Endothelial cell of umbilical vein (primary cell): ENCODE measurements around the gene SH3GL3. TPM values are rescaled to one million over a fixed set of nuclear protein-coding genes. Genes with fewer than 3 reads are reported as not detected.

Experiments
- BruUV-seq: library from RNA; stranded (reverse); fragments of 400-500 nt; replicated peaks from 2 replicates; lab custom pipeline; 2021; lab: Mats Ljungman, UMichigan
- CTCF ChIA-PET: fragments of 300-600, 350-600 bp; sonication (Branson Sonifier 250); formaldehyde crosslinking; loops from one replicate; lab custom pipeline; 2021; ENCODE audit warnings: antibody characterized with exemption, inconsistent platforms; lab: Charles Lee
- POLR2A ChIA-PET: fragments of 300-600, 350-600 bp; sonication (Branson Sonifier 250); formaldehyde crosslinking; loops from one replicate; lab custom pipeline; 2021; ENCODE audit warnings: antibody characterized with exemption, inconsistent platforms; lab: Charles Lee
- DNase-seq: peaks from one replicate; pipeline ENCODE4 v3.0.0-alpha.2; 2011; ENCODE audit warnings: low read depth, low spot score
- FAIRE-seq: peaks from 2 replicates; lab custom pipeline; 2011; peaks lifted over from hg19 to GRCh38; lab: Jason Lieb, UNC
- H2AFZ ChIP-seq: 2 replicates; pipeline ENCODE4 v1.6.0; 2012; ENCODE audit warnings: low read depth, low read length, control low read depth, inconsistent platforms
- H3K27ac ChIP-seq: 2 replicates; pipeline ENCODE4 v1.5.1; 2011; ENCODE audit warnings: low read depth, mild to moderate bottlenecking, control low read depth, low read length, moderate library complexity; ENCODE audit not compliant: insufficient read depth
- H3K27me3 ChIP-seq, 2 experiments: 2 replicates each; pipeline versions ENCODE4 v1.6.0 to v1.6.1; 2011; ENCODE audit warnings: low read length in 2 of 2, mixed read lengths in 1 of 2; ENCODE audit not compliant: control insufficient read depth in 2 of 2, insufficient read depth in 2 of 2
- H3K36me3 ChIP-seq, 2 experiments: 2 replicates in 1 of 2; 3 replicates in 1 of 2; pipeline ENCODE4 v1.5.1; 2011; ENCODE audit warnings: low read length in 2 of 2, mild to moderate bottlenecking in 1 of 2, moderate library complexity in 1 of 2; ENCODE audit not compliant: control insufficient read depth in 2 of 2, insufficient read depth in 2 of 2; ENCODE audit errors: extremely low read depth in 1 of 2
- H3K4me1 ChIP-seq: 3 replicates; pipeline ENCODE4 v1.5.1; 2011; ENCODE audit warnings: mild to moderate bottlenecking, low read length; ENCODE audit not compliant: control insufficient read depth, insufficient read depth; ENCODE audit errors: extremely low read depth
- H3K4me2 ChIP-seq: 2 replicates; pipeline ENCODE4 v1.6.1; 2011; ENCODE audit warnings: low read length, control low read depth, mixed read lengths; ENCODE audit not compliant: insufficient read depth
- H3K4me3 ChIP-seq, 3 experiments: fragments of 200-600 bp in 1 of 3; sonication (generic), shearing (Covaris generic) in 1 of 3; replicated peaks in 1 of 3; 2 replicates each; pipeline ENCODE4 v1.5.1; 2011 to 2016; ENCODE audit warnings: control low read depth in 3 of 3, low read length in 3 of 3, mild to moderate bottlenecking in 2 of 3, inconsistent platforms in 1 of 3, low read depth in 1 of 3, moderate library complexity in 1 of 3; ENCODE audit not compliant: insufficient read depth in 1 of 3
- H3K79me2 ChIP-seq: 2 replicates; pipeline ENCODE4 v1.6.0; 2012; ENCODE audit warnings: low read length, inconsistent platforms; ENCODE audit not compliant: control insufficient read depth, insufficient read depth
- H3K9ac ChIP-seq: replicated peaks from 2 replicates; pipeline ENCODE3; 2011; ENCODE audit warnings: low read length, control low read depth; ENCODE audit not compliant: insufficient read depth; ENCODE audit errors: extremely low read depth
- H3K9me1 ChIP-seq: replicated peaks from 3 replicates; pipeline ENCODE4 v1.6.0; 2011; ENCODE audit warnings: mild to moderate bottlenecking, low read length; ENCODE audit not compliant: control insufficient read depth, insufficient read depth; ENCODE audit errors: extremely low read depth
- H3K9me3 ChIP-seq: replicated peaks from 2 replicates; pipeline ENCODE4 v1.5.1; 2012; ENCODE audit warnings: low read length, inconsistent platforms; ENCODE audit not compliant: control insufficient read depth, insufficient read depth
- H4K20me1 ChIP-seq: replicated peaks from 2 replicates; pipeline ENCODE3; 2011; ENCODE audit warnings: mild to moderate bottlenecking, low read length; ENCODE audit not compliant: control insufficient read depth, insufficient read depth; ENCODE audit errors: extremely low read depth
- CTCF ChIP-seq, 2 donors: IDR thresholded peaks; 1 replicate in 1 of 2; 2 replicates in 1 of 2; pipeline ENCODE4 v1.5.1; 2011; ENCODE audit warnings: low read length in 2 of 2, mild to moderate bottlenecking in 2 of 2, moderate library complexity in 2 of 2, control low read depth in 1 of 2, inconsistent platforms in 1 of 2, low read depth in 1 of 2; ENCODE audit not compliant: insufficient read depth in 1 of 2; ENCODE audit errors: extremely low read depth in 1 of 2
- EZH2 ChIP-seq: IDR thresholded peaks from 2 replicates; pipeline ENCODE4 v1.6.1; 2012; ENCODE audit warnings: borderline replicate concordance, low read depth, mild to moderate bottlenecking, moderate library complexity, low read length, inconsistent platforms; ENCODE audit not compliant: severe bottlenecking
- JUN ChIP-seq: IDR thresholded peaks from 2 replicates; pipeline ENCODE4 v1.6.1; 2011; ENCODE audit warnings: borderline replicate concordance, low read depth; ENCODE audit not compliant: insufficient read length, insufficient read depth
- MAX ChIP-seq: IDR thresholded peaks from 2 replicates; pipeline ENCODE4 v1.6.1; 2011; ENCODE audit not compliant: insufficient read depth, insufficient read length
- MYC ChIP-seq: IDR thresholded peaks from one replicate; pipeline ENCODE4 v1.6.1; 2011; ENCODE audit warnings: mild to moderate bottlenecking, low read depth, low read length
- POLR2A ChIP-seq: IDR thresholded peaks from 2 replicates; pipeline ENCODE4 v1.6.1; 2012; ENCODE audit warnings: low read depth, mild to moderate bottlenecking, control low read depth, low read length
- POLR2AphosphoS5 ChIP-seq: IDR thresholded peaks from 2 replicates; pipeline ENCODE4 v1.6.1; 2012; ENCODE audit warnings: low read depth, mild to moderate bottlenecking, control low read depth, low read length, moderate library complexity; ENCODE audit not compliant: insufficient read depth
- dilution Hi-C: fragments of 300-500 bp; cut with MboI; formaldehyde crosslinking; loops from one replicate; pipeline ENCODE4 v1.15.0; 2019; ENCODE audit warnings: low sequenced_read_pairs; ENCODE audit not compliant: extremely low pct_ligation_motif_present
- intact Hi-C: fragments of 100-400 bp; cut with micrococcal nuclease; formaldehyde crosslinking; loops from one replicate; pipeline ENCODE4 v1.10.0; 2022
- polyA plus RNA-seq, 4 experiments: library from polyadenylated mRNA; depleted of rRNA in 3 of 4; stranded (reverse) in 3 of 4; unstranded in 1 of 4; fragments of >200 nt; gene quantifications; 2 replicates each; pipeline versions ENCODE4 v1.2.1 to v1.2.3, GENCODE V29; 2011 to 2012; ENCODE audit warnings: missing spikeins in 1 of 4
- total RNA-seq: library from RNA; stranded (reverse); gene quantifications from 2 replicates; pipeline ENCODE4 v1.2.3, GENCODE V29; 2021

SH3GL3 gene
- total and polyA plus RNA-seq, 2 donors (not counting 3 experiments of a cell fraction or from before 2014, with no cell fraction given): not detected

- H3K4me3 ChIP-seq: no peak overlapping the region
- H3K9me3 ChIP-seq: no peaks in the 10 kb centered on the region
- no peak overlapping the region for H3K9ac ChIP-seq
- no peak overlapping the region for H2AFZ ChIP-seq
- no peaks in the 10 kb centered on the region for H3K79me2 ChIP-seq
- intact Hi-C loops: no loop called here
- no peak for FAIRE-seq
- no peak overlapping the region for H3K27ac ChIP-seq
- H3K4me2 ChIP-seq: no peak overlapping the region
- ChIA-PET CTCF (no interaction called here), POLR2A (no interaction called here)
- H3K9me1 ChIP-seq: no peaks in the 10 kb centered on the region
- dilution Hi-C loops: no loop called here
- TF ChIP-seq MYC: no peak
- TF ChIP-seq EZH2: no peak
- no peak for TF ChIP-seq POLR2A
- no peak for TF ChIP-seq JUN
- no peak for TF ChIP-seq MAX
- H3K4me1 ChIP-seq: no peaks in the 10 kb centered on the region
- no peaks in the 10 kb centered on the region for H3K36me3 ChIP-seq
- H4K20me1 ChIP-seq: no peaks in the 10 kb centered on the region
- no peaks in the 10 kb centered on the region for H3K27me3 ChIP-seq
- no TSS peak for BruUV-seq
- no peak for DNase-seq
Measured at GRCh38 chr15:83503595-83504364, 56.6 kb downstream of the SH3GL3 start.

GRCh38 chr15:83504365-83504764 is 57.2 kb downstream of the SH3GL3 start:
- Histone ChIP-seq H3K4me1 (no peaks in the 10 kb centered on the region), H3K4me3 (no peak overlapping the region), H3K9me3 (no peaks in the 10 kb centered on the region), H3K27ac (no peak overlapping the region), H2AFZ (no peak overlapping the region), H3K79me2 (no peaks in the 10 kb centered on the region), H4K20me1 (no peaks in the 10 kb centered on the region), H3K4me2 (no peak overlapping the region), H3K27me3 (no peaks in the 10 kb centered on the region), H3K9ac (no peak overlapping the region), H3K36me3 (no peaks in the 10 kb centered on the region), H3K9me1 (no peaks in the 10 kb centered on the region)
- dilution Hi-C loops: no loop called here
- FAIRE-seq (no peak), DNase-seq (no peak)
- CTCF ChIA-PET: no interaction called here
- TF ChIP-seq POLR2A: no peak
- no peak for TF ChIP-seq CTCF (IDR thresholded peaks at IDR 0.05; ENCODE audit: extremely low read depth in 1 of 2, insufficient read depth in 1 of 2, low read depth in 1 of 2, low read length in 2 of 2)
- TF ChIP-seq POLR2AphosphoS5: no peak
- TF ChIP-seq MAX: no peak
- intact Hi-C loops: no loop called here
- POLR2A ChIA-PET: no interaction called here
- BruUV-seq: no TSS peak
